Right lobe of liver (tissue), 4 donors: ENCODE measurements around the gene THADA.

Experiments
- CTCF ChIP-seq, 4 donors: fragments of 200-600 bp in 3 of 4; fragments of 450-650 bp in 1 of 4; IDR thresholded peaks; one replicate each; pipeline versions ENCODE4 v1.5.1 to v1.8.0; 2016 to 2022; ENCODE audit warnings: antibody characterized with exemption in 4 of 4, mild to moderate bottlenecking in 2 of 4
- POLR2A ChIP-seq: fragments of 450-650 bp; IDR thresholded peaks from one replicate; pipeline ENCODE4 v1.6.1; 2017; ENCODE audit warnings: antibody characterized with exemption, mild to moderate bottlenecking
- donor health status: DM: no; HTN: no; CAD: no.
- donor health status: DM: no; HTN: no; CAD: no.
- donor health status: DM: no; HTN: yes; CAD: no.

- TF ChIP-seq CTCF (IDR thresholded peaks at IDR 0.05) (no peak), POLR2A (no peak)
Observed at GRCh38 chr2:43230951-43231827, 364.6 kb downstream of the THADA start.
